Naive thymus-derived CD4-positive, alpha-beta T cell (primary cell): ENCODE data around the gene CCNYL1. TPM values are rescaled to one million over a fixed set of nuclear protein-coding genes. Genes with fewer than 3 reads are reported as not detected.
A peak's percentile ranks its signal among the peaks of the same experiment; 100 is the strongest.

Experiments
- ATAC-seq: fragments of 150-1000 bp; cut with Tn5 transposase; 2 replicates; pipeline ENCODE4 v1.10.0; 2021; ENCODE audit warnings: mild to moderate bottlenecking, moderate library complexity
- CTCF ChIA-PET: fragments of 350-600 bp; sonication (Branson Sonifier 250); formaldehyde crosslinking; loops from one replicate; lab custom pipeline; 2021; ENCODE audit warnings: antibody characterized with exemption; lab: Charles Lee
- POLR2A ChIA-PET: fragments of 350-600 bp; sonication (Branson Sonifier 250); formaldehyde crosslinking; loops from one replicate; lab custom pipeline; 2021; ENCODE audit warnings: antibody characterized with exemption, inconsistent platforms; lab: Charles Lee
- DNase-seq, 9 donors: peaks; one replicate each; pipeline versions ENCODE4 v3.0.0 to v3.0.0-alpha.2; 2020 to 2022; ENCODE audit warnings: mixed read lengths in 1 of 9
- H3K27ac ChIP-seq: one replicate; pipeline ENCODE4 v1.7.0; 2013; ENCODE audit warnings: mild to moderate bottlenecking, low read depth, low read length, moderate library complexity
- H3K27me3 ChIP-seq, 2 donors: one replicate each; pipeline ENCODE4 v1.7.0; 2013; ENCODE audit warnings: low read length in 2 of 2, mild to moderate bottlenecking in 2 of 2, moderate library complexity in 2 of 2; ENCODE audit not compliant: control insufficient read depth in 2 of 2, insufficient read depth in 2 of 2
- H3K36me3 ChIP-seq, 3 experiments: 1 replicate in 2 of 3; 2 replicates in 1 of 3; pipeline ENCODE4 v1.7.0; 2013; ENCODE audit warnings: low read length in 3 of 3, mild to moderate bottlenecking in 3 of 3, moderate library complexity in 1 of 3; ENCODE audit not compliant: insufficient read depth in 3 of 3, control insufficient read depth in 2 of 3
- H3K4me1 ChIP-seq, 2 donors: one replicate each; pipeline ENCODE4 v1.7.0; 2013; ENCODE audit warnings: low read length in 2 of 2, mild to moderate bottlenecking in 2 of 2, moderate library complexity in 1 of 2; ENCODE audit not compliant: control insufficient read depth in 2 of 2, insufficient read depth in 2 of 2
- H3K4me3 ChIP-seq: 2 replicates; pipeline ENCODE4 v1.7.0; 2013; ENCODE audit warnings: mild to moderate bottlenecking, low read length
- H3K9me3 ChIP-seq, 3 experiments: 1 replicate in 2 of 3; 2 replicates in 1 of 3; pipeline ENCODE4 v1.7.0; 2013; ENCODE audit warnings: low read length in 3 of 3; ENCODE audit not compliant: control insufficient read depth in 2 of 3
- H3K27ac Mint-ChIP-seq, 9 donors: one replicate each; pipeline ENCODE4 v1.8.0; 2020 to 2022; ENCODE audit warnings: mixed read lengths in 9 of 9, mild to moderate bottlenecking in 8 of 9, moderate library complexity in 5 of 9, inconsistent platforms in 2 of 9
- H3K27me3 Mint-ChIP-seq, 5 donors: one replicate each; pipeline ENCODE4 v1.8.0; 2021 to 2022; ENCODE audit warnings: mixed read lengths in 5 of 5, mild to moderate bottlenecking in 1 of 5
- H3K36me3 Mint-ChIP-seq, 5 donors: one replicate each; pipeline ENCODE4 v1.8.0; 2020 to 2022; ENCODE audit warnings: mixed read lengths in 5 of 5, mild to moderate bottlenecking in 3 of 5, inconsistent platforms in 1 of 5
- H3K4me1 Mint-ChIP-seq, 7 donors: one replicate each; pipeline ENCODE4 v1.8.0; 2020 to 2022; ENCODE audit warnings: mixed read lengths in 7 of 7, mild to moderate bottlenecking in 3 of 7, inconsistent platforms in 1 of 7
- H3K4me3 Mint-ChIP-seq, 10 donors: one replicate each; pipeline ENCODE4 v1.8.0; 2020 to 2022; ENCODE audit warnings: mild to moderate bottlenecking in 10 of 10, mixed read lengths in 10 of 10, moderate library complexity in 6 of 10, inconsistent platforms in 2 of 10
- H3K9me3 Mint-ChIP-seq, 11 donors: one replicate each; pipeline ENCODE4 v1.8.0; 2020 to 2022; ENCODE audit warnings: mixed read lengths in 11 of 11, mild to moderate bottlenecking in 4 of 11, inconsistent platforms in 1 of 11, moderate library complexity in 1 of 11
- intact Hi-C, 2 donors: fragments of 100-400 bp; cut with micrococcal nuclease; formaldehyde crosslinking; loops; one replicate each; pipeline ENCODE4 v1.15.1; 2023
- polyA plus RNA-seq, 2 donors: library from polyadenylated mRNA; unstranded; fragments of 300-500 nt; fragmentation: Illumina TruSeq; gene quantifications; one replicate each; pipeline ENCODE4 v1.2.3, GENCODE V29; 2021
- total RNA-seq, 6 experiments: library from RNA in 5 of 6; stranded (reverse) in 5 of 6; gene quantifications; 1 replicate in 5 of 6; 2 replicates in 1 of 6; pipeline ENCODE4 v1.2.3 and lab custom pipeline; 2021 to 2026

CCNYL1 gene
- total and polyA plus RNA-seq, 7 experiments from 2014 or later = 1.7 to 16.7 (median 9.5) TPM

- H3K4me1 Mint-ChIP-seq = peaks cover 9 to 32% (median 25%) of the 10 kb centered on the region in 7 donors
- no peaks in the 10 kb centered on the region for H3K36me3 Mint-ChIP-seq
- Histone ChIP-seq H3K27ac (no peak overlapping the region), H3K9me3 (no peaks in the 10 kb centered on the region), H3K4me1 (peaks cover 15 to 20% of the 10 kb centered on the region in 2 donors), H3K27me3 (peaks cover 0 to 3% of the 10 kb centered on the region in 2 donors), H3K36me3 (no peaks in the 10 kb centered on the region), H3K4me3 (no peak overlapping the region)
- no peak overlapping the region for H3K4me3 Mint-ChIP-seq
- H3K27me3 Mint-ChIP-seq = peaks cover 25 to 70% (median 43%) of the 10 kb centered on the region in 5 donors
- POLR2A ChIA-PET = no interaction called here
- no peak overlapping the region for H3K27ac Mint-ChIP-seq
- intact Hi-C loops = loop anchor here (5.0 kb wide), 4 partner anchors 238 to 502 kb away; partner anchors contain the start of genes CREB1 (in 1 of the 2), PIKFYVE (in 1 of the 2) and PLEKHM3 (in 1 of the 2)
- H3K9me3 Mint-ChIP-seq = peaks cover 0 to 1% (median 0%) of the 10 kb centered on the region in 11 donors
- CTCF ChIA-PET = no interaction called here
- ATAC-seq (no peak), DNase-seq (no peak)
Observed at GRCh38 chr2:207765547-207765946, 54.1 kb downstream of the CCNYL1 start.

DNA sequence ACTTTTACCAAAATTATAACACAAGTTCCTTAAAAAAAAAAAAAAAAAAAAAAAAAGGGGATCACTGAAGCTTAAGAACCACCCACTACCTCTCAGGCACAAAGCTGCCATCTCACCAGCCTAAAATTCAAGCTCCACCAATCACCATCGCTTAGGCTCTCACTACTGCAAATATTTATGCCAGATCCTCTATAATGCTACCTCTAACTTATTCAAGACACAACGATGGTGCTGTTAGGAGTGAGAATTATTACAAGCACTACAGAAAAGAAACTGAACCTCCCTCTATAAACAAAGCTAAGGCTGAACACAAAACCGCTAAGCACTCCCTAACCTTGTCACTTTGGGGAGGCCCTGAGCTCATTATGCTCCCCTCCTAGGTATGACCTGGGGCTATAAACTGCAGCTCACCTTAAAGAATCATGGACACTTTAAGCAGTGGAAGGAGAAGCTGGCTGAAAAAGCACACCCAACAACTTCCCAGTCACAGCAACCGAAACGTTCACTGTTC is 54.7 kb downstream of the CCNYL1 start:
- ChIA-PET POLR2A (no interaction called here), CTCF (no interaction called here)
- Histone ChIP-seq H3K4me3 (no peak overlapping the region), H3K27me3 (peaks cover 0 to 3% of the 10 kb centered on the region in 2 donors), H3K27ac (no peak overlapping the region), H3K4me1 (peaks cover 19 to 24% of the 10 kb centered on the region in 2 donors), H3K9me3 (no peaks in the 10 kb centered on the region), H3K36me3 (no peaks in the 10 kb centered on the region)
- DNase-seq = no peak
- ATAC-seq = no peak
- Mint-ChIP-seq H3K4me3 (peak overlapping the region in 5 of 10 donors; percentile 16 to 77 (median 42)), H3K27me3 (peaks cover 25 to 76% (median 43%) of the 10 kb centered on the region in 5 donors), H3K4me1 (peaks cover 9 to 37% (median 29%) of the 10 kb centered on the region in 7 donors), H3K9me3 (peaks cover 0 to 1% (median 0%) of the 10 kb centered on the region in 11 donors), H3K27ac (no peak overlapping the region), H3K36me3 (no peaks in the 10 kb centered on the region)
- intact Hi-C loops = loop anchor here (5.0 kb wide), 4 partner anchors 239 to 501 kb away; partner anchors contain the start of genes CREB1 (in 1 of the 2), PIKFYVE (in 1 of the 2) and PLEKHM3 (in 1 of the 2)

GRCh38 chr2:207766697-207767460 is 55.4 kb downstream of the CCNYL1 start:
- DNase-seq (peak in 1 of 9 donors; percentile 25), ATAC-seq (no peak)
- ChIA-PET POLR2A (no interaction called here), CTCF (no interaction called here)
- no peak overlapping the region for H3K27ac ChIP-seq
- H3K9me3 Mint-ChIP-seq = peaks cover 0 to 1% (median 0%) of the 10 kb centered on the region in 11 donors
- H3K4me3 Mint-ChIP-seq = peak overlapping the region; percentile 52 to 97 (median 84)
- H3K27me3 Mint-ChIP-seq = peaks cover 25 to 78% (median 36%) of the 10 kb centered on the region in 5 donors
- intact Hi-C loops = loop anchor here (5.0 kb wide), 4 partner anchors 240 to 500 kb away; partner anchors contain the start of genes CREB1 (in 1 of the 2), PIKFYVE (in 1 of the 2) and PLEKHM3 (in 1 of the 2)
- peaks cover 20 to 24% of the 10 kb centered on the region in 2 donors for H3K4me1 ChIP-seq
- no peaks in the 10 kb centered on the region for H3K9me3 ChIP-seq
- no peaks in the 10 kb centered on the region for H3K36me3 ChIP-seq
- H3K4me1 Mint-ChIP-seq = peaks cover 9 to 37% (median 29%) of the 10 kb centered on the region in 7 donors
- H3K4me3 ChIP-seq = no peak overlapping the region
- H3K27ac Mint-ChIP-seq = no peak overlapping the region
- peaks cover 0 to 3% of the 10 kb centered on the region in 2 donors for H3K27me3 ChIP-seq
- H3K36me3 Mint-ChIP-seq = no peaks in the 10 kb centered on the region

DNA sequence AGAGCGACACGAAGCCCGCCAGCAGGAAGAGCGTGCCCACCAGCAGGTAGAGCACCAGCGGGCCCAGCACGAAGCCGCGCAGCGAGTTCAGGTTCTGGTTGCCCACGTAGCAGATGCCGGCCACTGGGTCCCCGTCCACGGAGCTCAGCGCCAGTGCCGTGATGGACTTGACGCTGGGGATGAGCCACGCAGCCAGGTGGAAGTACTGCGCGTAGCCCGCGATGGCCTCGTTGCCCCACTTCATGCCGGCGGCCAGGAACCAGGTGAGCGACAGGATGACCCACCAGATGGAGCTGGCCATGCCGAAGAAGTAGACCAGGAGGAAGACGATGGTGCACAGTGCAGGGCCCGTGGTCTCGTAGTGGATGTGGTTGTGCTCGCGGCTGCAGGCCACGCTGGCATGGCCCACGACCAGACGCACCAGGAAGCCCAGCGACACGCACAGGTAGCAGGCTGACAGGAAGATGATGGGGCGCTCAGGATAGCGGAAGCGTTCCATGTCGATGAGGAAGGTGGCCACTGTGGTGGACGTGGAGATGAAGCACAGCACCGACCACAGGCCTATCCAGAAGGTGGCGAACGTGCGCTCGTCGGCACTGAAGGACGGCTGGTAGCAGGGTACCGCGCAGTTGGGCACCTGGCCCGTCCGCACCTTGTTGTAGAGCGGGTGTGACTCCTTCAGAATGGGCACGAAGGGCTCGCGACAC is 56.2 kb downstream of the CCNYL1 start:
- POLR2A ChIA-PET = no interaction called here
- ATAC-seq (no peak), DNase-seq (peak in 1 of 9 donors; percentile 23)
- Histone ChIP-seq H3K4me1 (peaks cover 20 to 24% of the 10 kb centered on the region in 2 donors), H3K27ac (no peak overlapping the region), H3K9me3 (no peaks in the 10 kb centered on the region), H3K27me3 (peaks cover 0 to 3% of the 10 kb centered on the region in 2 donors), H3K4me3 (peak overlapping the region; percentile 63), H3K36me3 (no peaks in the 10 kb centered on the region)
- Mint-ChIP-seq H3K36me3 (no peaks in the 10 kb centered on the region), H3K4me1 (peaks cover 9 to 37% (median 29%) of the 10 kb centered on the region in 7 donors), H3K9me3 (peaks cover 0 to 1% (median 0%) of the 10 kb centered on the region in 11 donors), H3K27me3 (peaks cover 22 to 79% (median 34%) of the 10 kb centered on the region in 5 donors), H3K4me3 (peak overlapping the region; percentile 59 to 97 (median 85)), H3K27ac (no peak overlapping the region)
- intact Hi-C loops = loop anchor here (2.0 to 5.0 kb wide), 5 partner anchors 143 to 500 kb away; partner anchors contain the start of genes CREB1 (in 1 of the 2), METTL21A (in 1 of the 2), PIKFYVE (in 1 of the 2) and PLEKHM3 (in 1 of the 2)
- CTCF ChIA-PET = no interaction called here

DNA sequence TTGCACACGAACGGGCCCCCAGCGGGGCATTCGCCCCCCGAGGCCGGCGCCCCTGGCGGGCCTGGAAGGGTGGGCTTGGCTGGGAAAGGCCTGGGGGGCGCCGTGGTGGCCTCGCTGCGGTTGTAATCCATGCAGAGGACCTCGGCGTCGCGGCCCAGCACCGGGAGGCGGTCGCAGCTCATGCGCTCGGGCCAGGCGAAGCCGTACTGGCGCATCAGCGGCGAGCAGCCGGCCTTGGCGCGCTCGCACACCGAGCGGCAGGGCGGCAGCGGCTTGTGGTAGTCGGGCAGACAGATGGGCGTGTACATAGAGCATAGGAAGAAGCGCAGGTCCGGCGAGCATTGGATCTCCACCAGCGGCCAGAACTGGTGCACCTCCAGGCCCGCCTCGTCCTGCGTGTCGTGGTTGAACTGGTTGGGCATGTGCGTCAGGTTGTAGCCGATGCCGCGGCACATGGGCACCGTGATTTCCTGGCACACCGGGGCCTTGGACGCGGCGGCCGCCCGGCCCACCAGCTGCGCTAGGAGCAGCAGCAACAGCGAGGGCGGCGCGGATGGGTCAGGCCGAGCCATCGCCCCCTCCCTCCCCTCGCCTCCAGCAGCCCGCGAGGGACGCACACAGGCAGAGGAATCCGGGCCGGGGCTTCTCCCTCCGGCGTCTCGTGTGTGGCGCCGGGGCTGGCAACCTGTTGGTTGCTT is 56.9 kb downstream of the CCNYL1 start:
- ChIA-PET POLR2A (no interaction called here), CTCF (interaction anchor here (0.5 kb wide), 1 partner anchor 253 kb away, joined by 3 read pairs; no protein-coding TSS in a partner anchor)
- Mint-ChIP-seq H3K27ac (no peak overlapping the region), H3K4me3 (peak overlapping the region; percentile 82 to 97 (median 86)), H3K36me3 (no peaks in the 10 kb centered on the region), H3K4me1 (peaks cover 9 to 37% (median 29%) of the 10 kb centered on the region in 7 donors), H3K27me3 (peaks cover 22 to 78% (median 33%) of the 10 kb centered on the region in 5 donors), H3K9me3 (peaks cover 0 to 1% (median 0%) of the 10 kb centered on the region in 11 donors)
- ATAC-seq (peak; percentile 18), DNase-seq (peak in 5 of 9 donors; percentile 23 to 37 (median 31))
- intact Hi-C loops = loop anchor here (2.0 to 5.0 kb wide), 5 partner anchors 144 to 499 kb away; partner anchors contain the start of genes CREB1 (in 1 of the 2), METTL21A (in 1 of the 2), PIKFYVE (in 1 of the 2) and PLEKHM3 (in 1 of the 2)
- Histone ChIP-seq H3K36me3 (no peaks in the 10 kb centered on the region), H3K27ac (no peak overlapping the region), H3K27me3 (peaks cover 0 to 3% of the 10 kb centered on the region in 2 donors), H3K9me3 (no peaks in the 10 kb centered on the region), H3K4me1 (peaks cover 20 to 24% of the 10 kb centered on the region in 2 donors), H3K4me3 (peak overlapping the region; percentile 63)
